CD8-positive, alpha-beta memory T cell (primary cell): ENCODE results near the gene KAZN. TPM values are rescaled to one million over a fixed set of nuclear protein-coding genes. Genes with fewer than 3 reads are reported as not detected.

ENCODE experiments used
- CTCF ChIA-PET: fragments of 350-600 bp; sonication (Branson Sonifier 250); formaldehyde crosslinking; loops from one replicate; lab custom pipeline; 2021; ENCODE audit warnings: antibody characterized with exemption; lab: Charles Lee
- POLR2A ChIA-PET: fragments of 350-600 bp; sonication (Branson Sonifier 250); formaldehyde crosslinking; loops from one replicate; lab custom pipeline; 2021; ENCODE audit warnings: antibody characterized with exemption; lab: Charles Lee
- DNase-seq, 5 donors: peaks; one replicate each; pipeline versions ENCODE4 v3.0.0 to v3.0.0-alpha.2; 2020 to 2022; ENCODE audit warnings: mixed read lengths in 1 of 5
- H3K27ac ChIP-seq: one replicate; pipeline ENCODE4 v1.7.0; 2013; ENCODE audit warnings: low read depth, mild to moderate bottlenecking, low read length, moderate library complexity
- H3K27me3 ChIP-seq: 2 replicates; pipeline ENCODE4 v1.7.0; 2013; ENCODE audit warnings: low read length, mild to moderate bottlenecking; ENCODE audit not compliant: insufficient read depth, poor library complexity, severe bottlenecking
- H3K36me3 ChIP-seq: 2 replicates; pipeline ENCODE4 v1.7.0; 2013; ENCODE audit warnings: mild to moderate bottlenecking, low read length, moderate library complexity; ENCODE audit not compliant: insufficient read depth
- H3K4me1 ChIP-seq: 2 replicates; pipeline ENCODE4 v1.7.0; 2013; ENCODE audit warnings: mild to moderate bottlenecking, low read length, moderate library complexity; ENCODE audit not compliant: insufficient read depth
- H3K4me3 ChIP-seq: 2 replicates; pipeline ENCODE4 v1.7.0; 2013; ENCODE audit warnings: mild to moderate bottlenecking, low read length
- H3K9me3 ChIP-seq: 2 replicates; pipeline ENCODE4 v1.7.0; 2013; ENCODE audit warnings: mild to moderate bottlenecking, low read length
- H3K27ac Mint-ChIP-seq, 8 donors: one replicate each; pipeline ENCODE4 v1.8.0; 2020 to 2021; ENCODE audit warnings: mixed read lengths in 8 of 8, mild to moderate bottlenecking in 6 of 8, inconsistent platforms in 3 of 8, moderate library complexity in 3 of 8
- H3K27me3 Mint-ChIP-seq, 2 donors: one replicate each; pipeline ENCODE4 v1.8.0; 2020 to 2021; ENCODE audit warnings: mixed read lengths in 2 of 2, mild to moderate bottlenecking in 1 of 2, moderate library complexity in 1 of 2
- H3K36me3 Mint-ChIP-seq, 3 donors: one replicate each; pipeline ENCODE4 v1.8.0; 2020 to 2021; ENCODE audit warnings: mixed read lengths in 3 of 3, inconsistent platforms in 1 of 3, mild to moderate bottlenecking in 1 of 3
- H3K4me1 Mint-ChIP-seq, 3 donors: one replicate each; pipeline ENCODE4 v1.8.0; 2020 to 2021; ENCODE audit warnings: mixed read lengths in 3 of 3, inconsistent platforms in 1 of 3, mild to moderate bottlenecking in 1 of 3
- H3K4me3 Mint-ChIP-seq, 7 donors: one replicate each; pipeline ENCODE4 v1.8.0; 2020 to 2021; ENCODE audit warnings: mixed read lengths in 7 of 7, mild to moderate bottlenecking in 6 of 7, moderate library complexity in 4 of 7, inconsistent platforms in 2 of 7
- H3K9me3 Mint-ChIP-seq, 5 donors: one replicate each; pipeline ENCODE4 v1.8.0; 2020 to 2022; ENCODE audit warnings: mixed read lengths in 5 of 5, mild to moderate bottlenecking in 3 of 5, moderate library complexity in 2 of 5, inconsistent platforms in 1 of 5
- polyA plus RNA-seq: library from polyadenylated mRNA; unstranded; fragments of 300-500 nt; fragmentation: Illumina TruSeq; gene quantifications from one replicate; pipeline ENCODE4 v1.2.3, GENCODE V29; 2021
- total RNA-seq, 2 experiments: library from RNA; stranded (reverse); gene quantifications; one replicate each; pipeline ENCODE4 v1.2.3, GENCODE V29; 2021

Gene KAZN
- total and polyA plus RNA-seq, 3 experiments from 2014 or later = 0.15 to 0.35 (median 0.18) TPM

GRCh38 chr1:15157524-15158399, 559.3 kb downstream of the KAZN start:
- Histone ChIP-seq H3K27me3 (peaks cover 7% of the 10 kb centered on the region), H3K9me3 (no peaks in the 10 kb centered on the region), H3K4me3 (no peak overlapping the region), H3K4me1 (peaks cover 14% of the 10 kb centered on the region), H3K27ac (no peak overlapping the region), H3K36me3 (no peaks in the 10 kb centered on the region)
- peaks cover 25 to 26% of the 10 kb centered on the region in 2 donors for H3K27me3 Mint-ChIP-seq
- H3K4me1 Mint-ChIP-seq = peaks cover 12 to 33% (median 28%) of the 10 kb centered on the region in 3 donors
- no peak overlapping the region for H3K27ac Mint-ChIP-seq
- ChIA-PET CTCF (no interaction called here), POLR2A (no interaction called here)
- no peak overlapping the region for H3K4me3 Mint-ChIP-seq
- no peaks in the 10 kb centered on the region for H3K9me3 Mint-ChIP-seq
- no peak for DNase-seq
- no peaks in the 10 kb centered on the region for H3K36me3 Mint-ChIP-seq

GRCh38 chr1:15158506-15159165, 560.2 kb downstream of the KAZN start:
- peaks cover 12 to 33% (median 25%) of the 10 kb centered on the region in 3 donors for H3K4me1 Mint-ChIP-seq
- H3K4me3 Mint-ChIP-seq = no peak overlapping the region
- H3K36me3 Mint-ChIP-seq = no peaks in the 10 kb centered on the region
- no peak overlapping the region for H3K4me3 ChIP-seq
- ChIA-PET POLR2A (no interaction called here), CTCF (no interaction called here)
- H3K27me3 ChIP-seq = peaks cover 7% of the 10 kb centered on the region
- H3K27ac Mint-ChIP-seq = no peak overlapping the region
- no peak overlapping the region for H3K27ac ChIP-seq
- no peak for DNase-seq
- H3K9me3 ChIP-seq = no peaks in the 10 kb centered on the region
- H3K27me3 Mint-ChIP-seq = peaks cover 25 to 26% of the 10 kb centered on the region in 2 donors
- H3K36me3 ChIP-seq = no peaks in the 10 kb centered on the region
- H3K9me3 Mint-ChIP-seq = no peaks in the 10 kb centered on the region
- peaks cover 14% of the 10 kb centered on the region for H3K4me1 ChIP-seq

- peaks cover 24 to 26% of the 10 kb centered on the region in 2 donors for H3K27me3 Mint-ChIP-seq
- CTCF ChIA-PET = no interaction called here
- no peak for DNase-seq
- H3K4me1 ChIP-seq = peaks cover 12% of the 10 kb centered on the region
- H3K4me3 Mint-ChIP-seq = no peak overlapping the region
- no peaks in the 10 kb centered on the region for H3K9me3 Mint-ChIP-seq
- H3K4me3 ChIP-seq = no peak overlapping the region
- H3K9me3 ChIP-seq = no peaks in the 10 kb centered on the region
- POLR2A ChIA-PET = no interaction called here
- H3K36me3 ChIP-seq = no peaks in the 10 kb centered on the region
- H3K27ac Mint-ChIP-seq = no peak overlapping the region
- peaks cover 11 to 31% (median 23%) of the 10 kb centered on the region in 3 donors for H3K4me1 Mint-ChIP-seq
- H3K36me3 Mint-ChIP-seq = no peaks in the 10 kb centered on the region
- H3K27me3 ChIP-seq = peaks cover 3% of the 10 kb centered on the region
- H3K27ac ChIP-seq = no peak overlapping the region
Measured at GRCh38 chr1:15159166-15159555, 560.7 kb downstream of the KAZN start.

DNA sequence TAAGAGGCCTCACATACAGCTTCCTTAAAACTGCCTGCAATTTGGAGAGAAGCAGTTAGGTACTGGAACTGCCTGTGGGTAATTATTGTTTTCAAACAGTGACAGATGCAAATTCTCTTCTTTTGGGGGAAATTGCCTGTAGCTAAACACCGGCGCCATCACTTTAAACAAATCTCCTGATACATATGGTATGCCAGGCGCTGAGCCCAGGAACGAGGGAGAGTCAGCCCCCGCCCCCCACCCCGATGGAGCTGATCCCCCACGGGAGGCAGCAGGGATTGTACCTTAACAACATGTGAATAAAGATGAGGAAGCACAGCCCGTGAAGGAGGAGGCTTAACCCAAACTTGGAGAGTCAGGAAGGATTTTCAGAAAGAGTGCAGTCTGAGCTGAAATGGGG, 562.1 kb downstream of the KAZN start:
- no peak overlapping the region for H3K27ac Mint-ChIP-seq
- no peak overlapping the region for H3K4me3 ChIP-seq

DNA sequence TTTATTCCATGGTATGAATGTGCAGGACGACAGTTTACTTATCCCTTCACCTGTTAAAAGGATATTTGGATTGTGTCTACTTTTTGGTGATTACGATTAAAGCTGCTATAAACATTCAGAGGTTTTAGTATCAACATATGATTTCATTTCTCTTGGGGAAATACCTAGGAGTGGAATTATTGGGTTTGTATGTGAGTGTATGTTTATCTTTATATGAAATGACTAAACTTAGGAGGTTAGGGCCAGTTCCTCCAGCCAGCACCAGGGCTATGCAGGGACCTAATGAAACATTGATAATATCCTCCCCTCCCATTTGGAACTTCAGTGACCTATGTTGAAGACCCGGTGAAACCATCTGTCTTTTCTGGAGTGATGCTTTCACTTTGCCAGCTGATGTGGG, 568.9 kb downstream of the KAZN start:
- Mint-ChIP-seq H3K4me3 (no peak overlapping the region), H3K4me1 (no peaks in the 10 kb centered on the region), H3K27ac (no peak overlapping the region), H3K36me3 (no peaks in the 10 kb centered on the region), H3K9me3 (no peaks in the 10 kb centered on the region), H3K27me3 (peaks cover 6 to 22% of the 10 kb centered on the region in 2 donors)
- POLR2A ChIA-PET = no interaction called here
- CTCF ChIA-PET = interaction anchor here (0.7 kb wide), 1 partner anchor 1161 kb away, joined by 5 read pairs; no protein-coding TSS in a partner anchor
- no peaks in the 10 kb centered on the region for H3K4me1 ChIP-seq
- no peaks in the 10 kb centered on the region for H3K36me3 ChIP-seq
- H3K9me3 ChIP-seq = no peaks in the 10 kb centered on the region
- H3K4me3 ChIP-seq = no peak overlapping the region
- DNase-seq = no peak
- H3K27me3 ChIP-seq = no peaks in the 10 kb centered on the region
- H3K27ac ChIP-seq = no peak overlapping the region

More for the DNA sequence above, 562.1 kb downstream of the KAZN start:
- no peaks in the 10 kb centered on the region for H3K36me3 Mint-ChIP-seq
- no peak for DNase-seq
- H3K36me3 ChIP-seq = no peaks in the 10 kb centered on the region
- peaks cover 15 to 22% of the 10 kb centered on the region in 2 donors for H3K27me3 Mint-ChIP-seq
- H3K27me3 ChIP-seq = no peaks in the 10 kb centered on the region
- H3K4me1 Mint-ChIP-seq = peaks cover 7 to 22% (median 14%) of the 10 kb centered on the region in 3 donors
- no peaks in the 10 kb centered on the region for H3K9me3 Mint-ChIP-seq
- H3K4me3 Mint-ChIP-seq = peak overlapping the region in 1 of 7 donors; percentile 18
- ChIA-PET POLR2A (no interaction called here), CTCF (no interaction called here)
- H3K27ac ChIP-seq = no peak overlapping the region
- H3K4me1 ChIP-seq = peaks cover 9% of the 10 kb centered on the region
- H3K9me3 ChIP-seq = no peaks in the 10 kb centered on the region
